ENCODE measurements around the gene MYBPC2.

The MYBPC2 gene

DNA sequence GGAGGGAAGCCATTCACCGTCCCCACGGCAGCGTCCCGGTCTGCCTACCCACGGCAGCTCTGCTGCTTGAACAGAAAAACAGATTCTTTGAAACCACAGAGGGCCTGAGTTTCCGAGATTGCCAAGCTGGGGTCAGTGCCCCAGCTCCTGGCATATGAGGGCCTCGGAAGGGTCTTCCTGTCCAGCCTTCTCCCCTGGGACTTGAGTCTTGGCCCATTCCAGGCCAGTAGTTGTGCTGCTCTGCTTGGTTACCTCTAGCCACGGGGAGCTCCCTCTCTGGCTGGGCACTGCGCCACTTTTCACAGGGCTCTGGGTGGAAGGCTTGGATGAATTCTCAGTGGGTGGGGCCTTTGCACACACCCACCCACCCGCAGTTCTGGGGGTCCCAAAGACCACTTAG lies 22.6 kb upstream of the MYBPC2 start:
- H3K4me1 ChIP-seq (ENCODE audit: control extremely low read depth in 1 of 4, control insufficient read depth in 4 of 4, insufficient read depth in 4 of 4, low read length in 3 of 4), result peaks cover 0 to 8% (median 7%) of the 10 kb centered on the region in 4 experiments
- peaks cover 2 to 73% (median 30%) of the 10 kb centered on the region in 4 experiments for H3K36me3 ChIP-seq (ENCODE audit: control insufficient read depth in 4 of 4, insufficient read depth in 4 of 4, low read length in 3 of 4)
- no peak overlapping the region for H3K4me3 ChIP-seq (ENCODE audit: control insufficient read depth in 1 of 7, extremely low read depth in 1 of 7, insufficient read depth in 4 of 7, low read depth in 2 of 7, low read length in 6 of 7)
- H3K9me3 ChIP-seq (ENCODE audit: control extremely low read depth in 1 of 5, control insufficient read depth in 4 of 5, insufficient read depth in 2 of 5, low read depth in 1 of 5, low read length in 4 of 5), result peaks cover 0 to 1% (median 0%) of the 10 kb centered on the region in 5 experiments
- H3K27ac ChIP-seq (ENCODE audit: insufficient read depth in 1 of 2, low read depth in 1 of 2, low read length in 2 of 2, poor library complexity in 1 of 2, severe bottlenecking in 2 of 2), result no peak overlapping the region
- no peak for DNase-seq
- WGBS (ENCODE audit: insufficient coverage), result 98% methylated on average over 7 of the region's 10 CpGs
- CTCF ChIA-PET, result interaction anchor here (1.4 kb wide), 1 partner anchor 18 kb away, joined by 4 read pairs; no protein-coding TSS in a partner anchor
- H3K27me3 ChIP-seq (replicated peaks in 2 of 5; ENCODE audit: control insufficient read depth in 4 of 5, insufficient read depth in 5 of 5, low read length in 4 of 5), result no peaks in the 10 kb centered on the region
- POLR2A ChIA-PET, result no interaction called here

DNA sequence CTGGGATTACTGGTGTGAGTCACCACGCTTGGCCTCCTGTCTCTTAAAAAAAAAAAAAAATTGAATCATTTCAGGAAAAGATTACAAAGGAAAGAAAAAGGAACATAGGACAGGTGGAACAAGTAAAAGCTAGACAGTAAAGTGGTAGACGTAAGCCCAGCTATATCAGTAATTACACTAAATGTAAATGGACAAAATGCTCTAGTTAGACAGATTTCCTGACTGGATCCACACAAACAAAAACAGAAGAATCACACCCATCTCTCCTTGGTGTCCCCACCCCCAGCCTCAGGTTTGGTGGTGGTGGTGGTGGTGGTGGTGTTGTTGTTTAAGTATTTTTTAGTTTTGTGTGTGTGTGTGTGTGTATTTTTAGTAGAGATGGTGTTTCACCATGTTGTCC lies 20.3 kb upstream of the MYBPC2 start:
- H3K4me3 ChIP-seq (ENCODE audit: control insufficient read depth in 1 of 7, extremely low read depth in 1 of 7, insufficient read depth in 4 of 7, low read depth in 2 of 7, low read length in 6 of 7), result no peak overlapping the region
- WGBS (ENCODE audit: insufficient coverage), result no CpG with 5 or more reads among the region's 2 CpGs
- H3K36me3 ChIP-seq (ENCODE audit: control insufficient read depth in 4 of 4, insufficient read depth in 4 of 4, low read length in 3 of 4), result peaks cover 2 to 57% (median 22%) of the 10 kb centered on the region in 4 experiments
- ChIA-PET CTCF (interaction anchor here (1.0 to 1.3 kb wide), 2 partner anchors 43 to 48 kb away, joined by 3 read pairs; no protein-coding TSS in a partner anchor), POLR2A (interaction anchor here (0.7 kb wide), 1 partner anchor 27 kb away, joined by 4 read pairs; no protein-coding TSS in a partner anchor)
- no peaks in the 10 kb centered on the region for H3K27me3 ChIP-seq (replicated peaks in 2 of 5; ENCODE audit: control insufficient read depth in 4 of 5, insufficient read depth in 5 of 5, low read length in 4 of 5)
- peaks cover 0 to 1% (median 0%) of the 10 kb centered on the region in 5 experiments for H3K9me3 ChIP-seq (ENCODE audit: control extremely low read depth in 1 of 5, control insufficient read depth in 4 of 5, insufficient read depth in 2 of 5, low read depth in 1 of 5, low read length in 4 of 5)
- DNase-seq, result no peak
- no peak overlapping the region for H3K27ac ChIP-seq (ENCODE audit: insufficient read depth in 1 of 2, low read depth in 1 of 2, low read length in 2 of 2, poor library complexity in 1 of 2, severe bottlenecking in 2 of 2)
- peaks cover 0 to 24% (median 20%) of the 10 kb centered on the region in 4 experiments for H3K4me1 ChIP-seq (ENCODE audit: control extremely low read depth in 1 of 4, control insufficient read depth in 4 of 4, insufficient read depth in 4 of 4, low read length in 3 of 4)

DNA sequence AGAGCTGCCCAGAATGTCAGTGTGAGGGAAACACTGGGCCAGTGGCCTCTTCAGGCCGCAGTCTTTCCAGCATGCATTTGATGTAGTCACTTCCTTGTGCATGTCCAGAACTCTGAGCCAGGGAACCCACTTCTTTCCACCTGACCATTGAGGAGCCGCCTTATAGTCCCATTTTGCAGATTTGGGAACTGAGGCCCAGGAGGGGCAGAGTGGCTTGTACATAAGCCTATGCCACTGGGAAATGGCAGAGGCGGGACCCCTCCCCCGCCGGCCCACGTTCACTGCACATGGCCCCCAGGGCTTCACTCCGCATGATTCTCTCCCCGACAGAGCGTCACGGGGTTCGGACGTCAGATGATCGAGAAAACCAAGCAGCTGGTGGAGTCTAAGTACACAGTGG lies 19.6 kb upstream of the MYBPC2 start:
- Histone ChIP-seq H3K4me1 (ENCODE audit: control extremely low read depth in 1 of 4, control insufficient read depth in 4 of 4, insufficient read depth in 4 of 4, low read length in 3 of 4) (peaks cover 0 to 26% (median 20%) of the 10 kb centered on the region in 4 experiments), H3K27me3 (replicated peaks in 2 of 5; ENCODE audit: control insufficient read depth in 4 of 5, insufficient read depth in 5 of 5, low read length in 4 of 5) (no peaks in the 10 kb centered on the region), H3K36me3 (ENCODE audit: control insufficient read depth in 4 of 4, insufficient read depth in 4 of 4, low read length in 3 of 4) (peaks cover 2 to 59% (median 22%) of the 10 kb centered on the region in 4 experiments), H3K9me3 (ENCODE audit: control extremely low read depth in 1 of 5, control insufficient read depth in 4 of 5, insufficient read depth in 2 of 5, low read depth in 1 of 5, low read length in 4 of 5) (peaks cover 0 to 1% (median 0%) of the 10 kb centered on the region in 5 experiments), H3K27ac (ENCODE audit: insufficient read depth in 1 of 2, low read depth in 1 of 2, low read length in 2 of 2, poor library complexity in 1 of 2, severe bottlenecking in 2 of 2) (no peak overlapping the region), H3K4me3 (ENCODE audit: control insufficient read depth in 1 of 7, extremely low read depth in 1 of 7, insufficient read depth in 4 of 7, low read depth in 2 of 7, low read length in 6 of 7) (no peak overlapping the region)
- POLR2A ChIA-PET, result no interaction called here
- 94% methylated on average over 9 of the region's 13 CpGs for WGBS (ENCODE audit: insufficient coverage)
- CTCF ChIA-PET, result interaction anchor here (1.0 kb wide), 1 partner anchor 44 kb away, joined by 3 read pairs; no protein-coding TSS in a partner anchor
- no peak for DNase-seq

DNA sequence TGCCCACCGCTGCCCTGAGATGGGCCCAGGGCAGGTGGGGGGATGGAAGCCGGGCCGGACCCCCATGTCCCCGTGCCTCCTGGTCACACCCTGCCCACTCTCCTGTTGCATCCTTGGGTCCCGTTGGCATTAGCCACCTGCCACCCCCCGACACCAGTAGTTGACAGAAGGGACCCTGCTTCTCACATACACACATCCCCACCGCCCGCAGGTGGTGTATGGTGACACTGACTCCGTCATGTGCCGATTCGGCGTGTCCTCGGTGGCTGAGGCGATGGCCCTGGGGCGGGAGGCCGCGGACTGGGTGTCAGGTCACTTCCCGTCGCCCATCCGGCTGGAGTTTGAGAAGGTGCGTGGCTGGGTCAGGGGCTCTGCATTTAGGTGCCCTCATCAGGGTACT lies 19.2 kb upstream of the MYBPC2 start:
- ChIA-PET CTCF (interaction anchor here (1.0 kb wide), 1 partner anchor 45 kb away, joined by 3 read pairs; no protein-coding TSS in a partner anchor), POLR2A (no interaction called here)
- DNase-seq, result no peak
- no peak overlapping the region for H3K27ac ChIP-seq (ENCODE audit: insufficient read depth in 1 of 2, low read depth in 1 of 2, low read length in 2 of 2, poor library complexity in 1 of 2, severe bottlenecking in 2 of 2)
- peaks cover 0 to 30% (median 22%) of the 10 kb centered on the region in 4 experiments for H3K4me1 ChIP-seq (ENCODE audit: control extremely low read depth in 1 of 4, control insufficient read depth in 4 of 4, insufficient read depth in 4 of 4, low read length in 3 of 4)
- peaks cover 0 to 2% (median 0%) of the 10 kb centered on the region in 5 experiments for H3K27me3 ChIP-seq (replicated peaks in 2 of 5; ENCODE audit: control insufficient read depth in 4 of 5, insufficient read depth in 5 of 5, low read length in 4 of 5)
- peaks cover 0 to 1% (median 0%) of the 10 kb centered on the region in 5 experiments for H3K9me3 ChIP-seq (ENCODE audit: control extremely low read depth in 1 of 5, control insufficient read depth in 4 of 5, insufficient read depth in 2 of 5, low read depth in 1 of 5, low read length in 4 of 5)
- H3K4me3 ChIP-seq (ENCODE audit: control insufficient read depth in 1 of 7, extremely low read depth in 1 of 7, insufficient read depth in 4 of 7, low read depth in 2 of 7, low read length in 6 of 7), result no peak overlapping the region
- H3K36me3 ChIP-seq (ENCODE audit: control insufficient read depth in 4 of 4, insufficient read depth in 4 of 4, low read length in 3 of 4), result peaks cover 2 to 58% (median 21%) of the 10 kb centered on the region in 4 experiments
- WGBS (ENCODE audit: insufficient coverage), result 97% methylated on average over 15 of the region's 21 CpGs

DNA sequence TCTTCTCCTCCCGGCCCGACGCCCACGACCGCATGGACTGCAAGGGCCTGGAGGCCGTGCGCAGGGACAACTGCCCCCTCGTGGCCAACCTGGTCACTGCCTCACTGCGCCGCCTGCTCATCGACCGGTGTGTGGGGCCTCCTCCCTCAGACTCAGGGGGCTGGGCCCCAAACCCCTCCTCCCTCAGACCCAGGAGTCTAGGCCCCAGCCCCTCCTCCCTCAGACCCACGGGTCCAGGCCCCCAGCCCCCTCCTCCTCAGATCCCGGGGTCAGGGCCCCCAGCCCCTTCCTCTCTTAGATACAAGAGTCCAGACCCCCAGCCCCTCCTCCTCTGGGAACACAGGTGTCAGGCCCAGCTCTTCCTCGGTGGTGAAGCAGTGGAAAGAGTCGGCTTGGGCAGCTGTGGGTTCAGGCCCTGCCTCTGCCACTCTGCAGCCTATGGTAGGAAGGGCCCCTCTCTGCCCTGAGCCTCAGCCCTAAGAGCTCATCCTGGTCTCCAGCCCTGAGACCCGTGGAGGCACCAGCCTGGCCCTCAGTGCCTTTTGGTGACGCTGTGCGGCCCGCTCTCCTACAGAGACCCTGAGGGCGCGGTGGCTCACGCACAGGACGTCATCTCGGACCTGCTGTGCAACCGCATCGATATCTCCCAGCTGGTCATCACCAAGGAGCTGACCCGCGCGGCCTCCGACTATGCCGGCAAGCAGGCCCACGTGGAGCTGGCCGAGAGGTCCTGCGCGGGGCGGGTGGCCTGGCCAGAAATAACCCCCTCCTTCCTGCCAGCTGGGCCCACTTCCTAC lies 17.6 kb upstream of the MYBPC2 start:
- H3K27me3 ChIP-seq (replicated peaks in 2 of 5; ENCODE audit: control insufficient read depth in 4 of 5, insufficient read depth in 5 of 5, low read length in 4 of 5), result peaks cover 0 to 17% (median 8%) of the 10 kb centered on the region in 5 experiments
- CTCF ChIA-PET, result interaction anchor here (0.5 to 1.8 kb wide), 16 partner anchors 9 to 665 kb away, joined by 3 to 9 read pairs (median 4); partner anchors contain the start of gene POLD1

DNA sequence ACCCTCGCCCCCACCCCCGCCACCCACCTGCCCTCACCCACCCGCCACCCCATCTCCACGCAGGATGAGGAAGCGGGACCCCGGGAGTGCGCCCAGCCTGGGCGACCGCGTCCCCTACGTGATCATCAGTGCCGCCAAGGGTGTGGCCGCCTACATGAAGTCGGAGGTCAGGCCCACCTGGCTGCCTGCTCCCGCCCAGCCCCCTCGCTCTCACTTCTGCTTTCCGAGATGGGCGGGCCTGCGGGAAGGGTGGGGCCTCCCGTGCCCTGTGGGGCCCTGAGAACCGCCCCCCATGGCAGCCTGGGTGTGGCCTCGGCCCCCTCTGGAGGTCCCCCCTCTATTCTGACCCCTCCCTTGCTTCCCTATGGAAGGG lies 17.0 kb upstream of the MYBPC2 start:
- DNase-seq, result peak; percentile 78 to 93 (median 92)
- WGBS (ENCODE audit: insufficient coverage), result under 1% methylated on average over 16 of the region's 22 CpGs
- ChIA-PET POLR2A (interaction anchor here (0.9 to 1.0 kb wide), 2 partner anchors 31 to 58 kb away, joined by 4 read pairs; partner anchors contain the start of gene POLD1), CTCF (interaction anchor here (0.5 to 1.8 kb wide), 16 partner anchors 9 to 665 kb away, joined by 3 to 9 read pairs (median 4); partner anchors contain the start of gene POLD1)
- Histone ChIP-seq H3K27ac (ENCODE audit: insufficient read depth in 1 of 2, low read depth in 1 of 2, low read length in 2 of 2, poor library complexity in 1 of 2, severe bottlenecking in 2 of 2) (no peak overlapping the region), H3K4me3 (ENCODE audit: control insufficient read depth in 1 of 7, extremely low read depth in 1 of 7, insufficient read depth in 4 of 7, low read depth in 2 of 7, low read length in 6 of 7) (peak overlapping the region in 2 of 7 experiments; percentile 51 to 60), H3K9me3 (ENCODE audit: control extremely low read depth in 1 of 5, control insufficient read depth in 4 of 5, insufficient read depth in 2 of 5, low read depth in 1 of 5, low read length in 4 of 5) (peaks cover 0 to 1% (median 0%) of the 10 kb centered on the region in 5 experiments), H3K27me3 (replicated peaks in 2 of 5; ENCODE audit: control insufficient read depth in 4 of 5, insufficient read depth in 5 of 5, low read length in 4 of 5) (peaks cover 0 to 21% (median 8%) of the 10 kb centered on the region in 5 experiments), H3K36me3 (ENCODE audit: control insufficient read depth in 4 of 4, insufficient read depth in 4 of 4, low read length in 3 of 4) (peaks cover 0 to 36% (median 8%) of the 10 kb centered on the region in 4 experiments), H3K4me1 (ENCODE audit: control extremely low read depth in 1 of 4, control insufficient read depth in 4 of 4, insufficient read depth in 4 of 4, low read length in 3 of 4) (peaks cover 0 to 45% (median 36%) of the 10 kb centered on the region in 4 experiments)

More for the DNA sequence above, 17.6 kb upstream of the MYBPC2 start:
- peaks cover 2 to 42% (median 9%) of the 10 kb centered on the region in 4 experiments for H3K36me3 ChIP-seq (ENCODE audit: control insufficient read depth in 4 of 4, insufficient read depth in 4 of 4, low read length in 3 of 4)
- H3K4me1 ChIP-seq (ENCODE audit: control extremely low read depth in 1 of 4, control insufficient read depth in 4 of 4, insufficient read depth in 4 of 4, low read length in 3 of 4), result peaks cover 0 to 45% (median 36%) of the 10 kb centered on the region in 4 experiments
- H3K4me3 ChIP-seq (ENCODE audit: control insufficient read depth in 1 of 7, extremely low read depth in 1 of 7, insufficient read depth in 4 of 7, low read depth in 2 of 7, low read length in 6 of 7), result peak overlapping the region in 5 of 7 experiments; percentile 3 to 60 (median 39)
- WGBS (ENCODE audit: insufficient coverage), result 27% methylated on average over 23 of the region's 37 CpGs
- peaks cover 0 to 1% (median 0%) of the 10 kb centered on the region in 5 experiments for H3K9me3 ChIP-seq (ENCODE audit: control extremely low read depth in 1 of 5, control insufficient read depth in 4 of 5, insufficient read depth in 2 of 5, low read depth in 1 of 5, low read length in 4 of 5)
- DNase-seq, result peak; percentile 82 to 87 (median 86)
- POLR2A ChIA-PET, result interaction anchor here (0.9 to 1.0 kb wide), 2 partner anchors 31 to 58 kb away, joined by 4 read pairs; partner anchors contain the start of gene POLD1
- H3K27ac ChIP-seq (ENCODE audit: insufficient read depth in 1 of 2, low read depth in 1 of 2, low read length in 2 of 2, poor library complexity in 1 of 2, severe bottlenecking in 2 of 2), result peak overlapping the region in 1 of 2 experiments; percentile 68

Data from common myeloid progenitor, CD34-positive (primary cell).